OCI-LY7 (cell line): Measurements from ENCODE around the gene FLVCR2. TPM values are rescaled to one million over a fixed set of nuclear protein-coding genes. Genes with fewer than 3 reads are reported as not detected.

Experiments used
- BruUV-seq: library from RNA; stranded (reverse); fragments of 400-500 nt; replicated peaks from 2 replicates; lab custom pipeline; 2021; lab: Mats Ljungman, UMichigan
- CTCF ChIA-PET: fragments of 300-600 bp; sonication (Branson Sonifier 250); formaldehyde crosslinking; loops from one replicate; lab custom pipeline; 2022; ENCODE audit warnings: antibody characterized with exemption; ENCODE audit not compliant: unreplicated experiment; lab: Charles Lee
- POLR2A ChIA-PET: fragments of 300-600 bp; sonication (Branson Sonifier 250); formaldehyde crosslinking; loops from one replicate; lab custom pipeline; 2022; ENCODE audit warnings: antibody characterized with exemption; lab: Charles Lee
- DNase-seq: peaks from one replicate; pipeline ENCODE4 v3.0.0-alpha.2; 2015; ENCODE audit warnings: low spot score
- H2AFZ ChIP-seq: fragments of 200-600 bp; sonication (generic), shearing (Covaris generic); 2 replicates; pipeline ENCODE4 v1.6.1; 2014; ENCODE audit warnings: mild to moderate bottlenecking, antibody characterized with exemption, low read length, moderate library complexity
- H3K27ac ChIP-seq: fragments of 200-600 bp; sonication (generic); 2 replicates; pipeline ENCODE4 v1.5.1; 2014; ENCODE audit warnings: mixed run types, low read depth, mild to moderate bottlenecking, moderate library complexity, low read length, inconsistent platforms; ENCODE audit not compliant: poor library complexity, severe bottlenecking
- H3K36me3 ChIP-seq: fragments of 200-600 bp; sonication (generic); 2 replicates; pipeline ENCODE4 v1.6.1; 2014; ENCODE audit warnings: mild to moderate bottlenecking, antibody characterized with exemption, low read length, moderate library complexity, mixed read lengths; ENCODE audit not compliant: insufficient read depth
- H3K4me1 ChIP-seq: fragments of 200-600 bp; sonication (generic); 2 replicates; pipeline ENCODE4 v1.5.1; 2014; ENCODE audit warnings: mild to moderate bottlenecking, low read length; ENCODE audit not compliant: insufficient read depth, poor library complexity, severe bottlenecking
- H3K4me2 ChIP-seq: fragments of 200-600 bp; sonication (generic); 2 replicates; pipeline ENCODE4 v1.6.1; 2014; ENCODE audit warnings: mild to moderate bottlenecking, low read length
- H3K4me3 ChIP-seq: fragments of 200-600 bp; sonication (generic); 2 replicates; pipeline ENCODE4 v1.5.1; 2014; ENCODE audit warnings: mild to moderate bottlenecking, low read depth, low read length; ENCODE audit not compliant: poor library complexity, severe bottlenecking
- H3K79me2 ChIP-seq: fragments of 200-600 bp; sonication (generic); 2 replicates; pipeline ENCODE4 v1.6.1; 2016; ENCODE audit warnings: low read depth, mild to moderate bottlenecking, low read length, moderate library complexity, mixed read lengths; ENCODE audit not compliant: insufficient read depth
- H3K9me2 ChIP-seq: fragments of 200-600 bp; sonication (generic); 2 replicates; pipeline ENCODE4 v1.6.1; 2016; ENCODE audit warnings: mild to moderate bottlenecking, low read length, mixed read lengths; ENCODE audit not compliant: insufficient read depth
- H3K9me3 ChIP-seq: fragments of 200-600 bp; sonication (generic); 2 replicates; pipeline ENCODE4 v1.6.1; 2014; ENCODE audit warnings: mild to moderate bottlenecking, mixed run types, low read length, mixed read lengths
- H4K20me1 ChIP-seq: fragments of 200-600 bp; sonication (generic); 2 replicates; pipeline ENCODE4 v1.6.1; 2014; ENCODE audit warnings: mild to moderate bottlenecking, antibody characterized with exemption, low read length, moderate library complexity, mixed read lengths; ENCODE audit not compliant: insufficient read depth
- CTCF ChIP-seq: fragments of 200-600 bp; sonication (generic); conservative IDR thresholded peaks from 2 replicates; pipeline ENCODE4 v1.5.1; 2014; ENCODE audit warnings: mild to moderate bottlenecking, antibody characterized with exemption, low read length, moderate library complexity, mixed read lengths
- EZH2phosphoT487 ChIP-seq: fragments of 200-600 bp; sonication (generic); IDR thresholded peaks from 2 replicates; pipeline ENCODE4 v1.6.1; 2018; ENCODE audit warnings: low read depth, borderline replicate concordance, mild to moderate bottlenecking, mixed run types, antibody characterized with exemption, low read length, moderate library complexity, mixed read lengths
- intact Hi-C: fragments of 100-400 bp; cut with micrococcal nuclease; formaldehyde crosslinking; loops from one replicate; pipeline ENCODE4 v1.10.0; 2022; ENCODE audit not compliant: unreplicated experiment
- total RNA-seq, 2 experiments: library from RNA; depleted of rRNA in 1 of 2; stranded (reverse); fragments of >200 nt in 1 of 2; shearing (Covaris generic) in 1 of 2; gene quantifications; 2 replicates each; pipeline ENCODE4 v1.2.3, GENCODE V29; 2014 to 2022

FLVCR2 gene
- total RNA-seq, 2 experiments from 2014 or later, result not detected

- CTCF ChIA-PET, result no interaction called here
- no peak overlapping the region for H3K4me2 ChIP-seq
- H3K79me2 ChIP-seq, result no peaks in the 10 kb centered on the region
- H3K9me2 ChIP-seq, result no peaks in the 10 kb centered on the region
- POLR2A ChIA-PET, result interaction anchor here (1.0 kb wide), 1 partner anchor 12 kb away, joined by 5 read pairs; no protein-coding TSS in a partner anchor
- TF ChIP-seq EZH2phosphoT487, result no peak
- no peak for TF ChIP-seq CTCF
- no peaks in the 10 kb centered on the region for H4K20me1 ChIP-seq
- H3K4me3 ChIP-seq, result no peak overlapping the region
- intact Hi-C loops, result no loop called here
- no peak for DNase-seq
- no peaks in the 10 kb centered on the region for H3K9me3 ChIP-seq
- BruUV-seq, result no TSS peak
- H2AFZ ChIP-seq, result no peak overlapping the region
- no peaks in the 10 kb centered on the region for H3K36me3 ChIP-seq
- no peaks in the 10 kb centered on the region for H3K4me1 ChIP-seq
- no peak overlapping the region for H3K27ac ChIP-seq
Measured at GRCh38 chr14:75609606-75610475, 31.4 kb downstream of the FLVCR2 start.

GRCh38 chr14:75610834-75611233 is 32.4 kb downstream of the FLVCR2 start:
- Histone ChIP-seq H3K4me2 (no peak overlapping the region), H3K36me3 (no peaks in the 10 kb centered on the region), H2AFZ (no peak overlapping the region), H3K27ac (no peak overlapping the region), H3K9me3 (no peaks in the 10 kb centered on the region), H4K20me1 (no peaks in the 10 kb centered on the region), H3K4me1 (no peaks in the 10 kb centered on the region), H3K9me2 (no peaks in the 10 kb centered on the region), H3K79me2 (no peaks in the 10 kb centered on the region), H3K4me3 (no peak overlapping the region)
- TF ChIP-seq CTCF (no peak), EZH2phosphoT487 (no peak)
- ChIA-PET CTCF (no interaction called here), POLR2A (interaction anchor here (1.2 kb wide), 1 partner anchor 13 kb away, joined by 5 read pairs; no protein-coding TSS in a partner anchor)
- DNase-seq, result no peak
- no TSS peak for BruUV-seq
- intact Hi-C loops, result no loop called here

GRCh38 chr14:75612157-75612556 is 33.7 kb downstream of the FLVCR2 start:
- BruUV-seq, result no TSS peak
- ChIA-PET POLR2A (interaction anchor here (1.2 kb wide), 1 partner anchor 12 kb away, joined by 5 read pairs; no protein-coding TSS in a partner anchor), CTCF (interaction anchor here (0.6 kb wide), 1 partner anchor 473 kb away, joined by 3 read pairs; no protein-coding TSS in a partner anchor)
- no peak overlapping the region for H2AFZ ChIP-seq
- no peaks in the 10 kb centered on the region for H3K79me2 ChIP-seq
- no peaks in the 10 kb centered on the region for H3K4me1 ChIP-seq
- no peak overlapping the region for H3K4me3 ChIP-seq
- no peak overlapping the region for H3K27ac ChIP-seq
- H4K20me1 ChIP-seq, result no peaks in the 10 kb centered on the region
- intact Hi-C loops, result no loop called here
- no peaks in the 10 kb centered on the region for H3K9me2 ChIP-seq
- no peak for DNase-seq
- no peaks in the 10 kb centered on the region for H3K9me3 ChIP-seq
- no peaks in the 10 kb centered on the region for H3K36me3 ChIP-seq
- no peak overlapping the region for H3K4me2 ChIP-seq
- no peak for TF ChIP-seq EZH2phosphoT487
- no peak for TF ChIP-seq CTCF
